Spinal cord (tissue), 10 donors: ENCODE data around the gene IDE. TPM values are rescaled to one million over a fixed set of nuclear protein-coding genes. Genes with fewer than 3 reads are reported as not detected.
A peak's percentile ranks its signal among the peaks of the same experiment; 100 is the strongest.
"Not testable (repeated sequence)": the region's sequence is repeated elsewhere in the genome, so short reads cannot be mapped to it uniquely, and the experiment has no call there.

Experiments used
- DNase-seq, 6 donors: peaks; one replicate each; pipeline versions ENCODE4 v3.0.0 to v3.0.0-alpha.2; 2013 to 2015; ENCODE audit warnings: low spot score in 6 of 6, low read depth in 4 of 6
- H3K27ac ChIP-seq: one replicate; pipeline ENCODE4 v1.5.1; 2013; ENCODE audit warnings: low read depth, low read length, control low read depth
- H3K27me3 ChIP-seq: one replicate; pipeline ENCODE4 v1.6.1; 2013; ENCODE audit warnings: low read length; ENCODE audit not compliant: control insufficient read depth, insufficient read depth
- H3K36me3 ChIP-seq: one replicate; pipeline ENCODE4 v1.6.1; 2013; ENCODE audit warnings: low read length; ENCODE audit not compliant: control insufficient read depth, insufficient read depth
- H3K4me1 ChIP-seq: one replicate; pipeline ENCODE4 v1.6.1; 2013; ENCODE audit warnings: low read length; ENCODE audit not compliant: control insufficient read depth, insufficient read depth
- H3K4me3 ChIP-seq: one replicate; pipeline ENCODE4 v1.5.1; 2013; ENCODE audit warnings: low read depth, low read length, control low read depth
- H3K9me3 ChIP-seq: one replicate; pipeline ENCODE4 v1.6.1; 2013; ENCODE audit warnings: low read length; ENCODE audit not compliant: control insufficient read depth, insufficient read depth
- WGBS: methylation state at CpG from one replicate; pipeline ENCODE4 v1.1.5; 2013; ENCODE audit warnings: missing lambda C conversion rate; ENCODE audit not compliant: insufficient coverage; 5-methylcytosine and 5-hydroxymethylcytosine counted together
- polyA plus RNA-seq, 2 donors: library from polyadenylated mRNA; unstranded; fragments of 120-200 nt; gene quantifications; one replicate each; pipeline ENCODE4 v1.2.1, GENCODE V29; 2013; ENCODE audit not compliant: insufficient read length in 2 of 2
- total RNA-seq, 2 donors: library from RNA; depleted of rRNA in 1 of 2; stranded (reverse); fragments of 120-200 nt in 1 of 2; fragments of >200 nt in 1 of 2; gene quantifications; one replicate each; pipeline versions ENCODE4 v1.2.3 to v1.2.4, GENCODE V29; 2013 to 2014
- donor health status: healthy.

The IDE gene
- total and polyA plus RNA-seq, 4 donors: 16.0 to 30.1 (median 21.3) TPM

- Histone ChIP-seq H3K4me1 (peaks cover 10% of the 10 kb centered on the region), H3K27ac (peak overlapping the region; percentile 98)
- under 1% methylated on average over 35 of the region's 38 CpGs for WGBS
Measured at GRCh38 chr10:92591550-92592022, 17.7 kb upstream of the IDE start.

GRCh38 chr10:92590623-92591549, 17.0 kb upstream of the IDE start:
- peak in 2 of 6 donors; percentile 55 for DNase-seq
- no peaks in the 10 kb centered on the region for H3K36me3 ChIP-seq
- H3K27ac ChIP-seq: peak overlapping the region; percentile 98
- H3K4me1 ChIP-seq: peaks cover 10% of the 10 kb centered on the region
- H3K9me3 ChIP-seq: no peaks in the 10 kb centered on the region
- peak overlapping the region; percentile 80 for H3K4me3 ChIP-seq
- H3K27me3 ChIP-seq: no peaks in the 10 kb centered on the region
- 30% methylated on average over 9 of the region's 19 CpGs for WGBS

More at GRCh38 chr10:92591550-92592022, 17.7 kb upstream of the IDE start:
- no peaks in the 10 kb centered on the region for H3K9me3 ChIP-seq
- peak overlapping the region; percentile 80 for H3K4me3 ChIP-seq
- H3K36me3 ChIP-seq: no peaks in the 10 kb centered on the region
- no peaks in the 10 kb centered on the region for H3K27me3 ChIP-seq
- peak in 5 of 6 donors; percentile 81 to 97 (median 86) for DNase-seq

GRCh38 chr10:92582347-92582746, 8.5 kb upstream of the IDE start:
- H3K4me1 ChIP-seq, H3K4me3 ChIP-seq, H3K27ac ChIP-seq, H3K9me3 ChIP-seq, H3K27me3 ChIP-seq, DNase-seq, H3K36me3 ChIP-seq: not testable (repeated sequence)
- 97% methylated on average over 3 of the region's 6 CpGs for WGBS

- Histone ChIP-seq H3K4me3 (no peak overlapping the region), H3K4me1 (peaks cover 10% of the 10 kb centered on the region), H3K9me3 (no peaks in the 10 kb centered on the region), H3K36me3 (no peaks in the 10 kb centered on the region), H3K27ac (no peak overlapping the region), H3K27me3 (no peaks in the 10 kb centered on the region)
- DNase-seq: no peak
Measured at GRCh38 chr10:92575961-92576360, 2.1 kb upstream of the IDE start.

- Histone ChIP-seq H3K27ac (peak overlapping the region; percentile 98), H3K4me3 (peak overlapping the region; percentile 93), H3K36me3 (peaks cover 1% of the 10 kb centered on the region), H3K9me3 (no peaks in the 10 kb centered on the region), H3K4me1 (peaks cover 10% of the 10 kb centered on the region), H3K27me3 (no peaks in the 10 kb centered on the region)
- 10% methylated on average over 18 of the region's 22 CpGs for WGBS
- peak in 1 of 6 donors; percentile 32 for DNase-seq
Measured at GRCh38 chr10:92574548-92575261, 812 bp upstream of the IDE start.

GRCh38 chr10:92573091-92573797, 649 bp downstream of the IDE start:
- peak overlapping the region; percentile 93 for H3K4me3 ChIP-seq
- H3K36me3 ChIP-seq: peaks cover 2% of the 10 kb centered on the region
- no peaks in the 10 kb centered on the region for H3K9me3 ChIP-seq
- H3K27me3 ChIP-seq: no peaks in the 10 kb centered on the region
- under 1% methylated on average over 56 of the region's 56 CpGs for WGBS
- DNase-seq: peak in 3 of 6 donors; percentile 12 to 54 (median 53)
- H3K27ac ChIP-seq: peak overlapping the region; percentile 98
- H3K4me1 ChIP-seq: peaks cover 10% of the 10 kb centered on the region

- H3K36me3 ChIP-seq: peaks cover 2% of the 10 kb centered on the region
- WGBS: 48% methylated on average over 8 of the region's 8 CpGs
- DNase-seq: no peak
- no peaks in the 10 kb centered on the region for H3K9me3 ChIP-seq
- peak overlapping the region; percentile 93 for H3K4me3 ChIP-seq
- no peak overlapping the region for H3K27ac ChIP-seq
- H3K4me1 ChIP-seq: peaks cover 10% of the 10 kb centered on the region
- no peaks in the 10 kb centered on the region for H3K27me3 ChIP-seq
Measured at GRCh38 chr10:92572362-92573090, 1.4 kb downstream of the IDE start.

- whole genome bisulfite sequencing: 100% methylated on average over 1 of the region's 2 CpGs
- Histone ChIP-seq H3K27me3 (no peaks in the 10 kb centered on the region), H3K27ac (no peak overlapping the region), H3K9me3 (no peaks in the 10 kb centered on the region), H3K4me1 (peaks cover 10% of the 10 kb centered on the region), H3K36me3 (peaks cover 2% of the 10 kb centered on the region), H3K4me3 (no peak overlapping the region)
- no peak for DNase-seq
Measured at GRCh38 chr10:92571649-92572048, 2.2 kb downstream of the IDE start.

GRCh38 chr10:92569663-92570062, 4.2 kb downstream of the IDE start:
- peaks cover 10% of the 10 kb centered on the region for H3K4me1 ChIP-seq
- not testable (repeated sequence) for H3K9me3 ChIP-seq, H3K36me3 ChIP-seq, DNase-seq, H3K4me3 ChIP-seq, H3K27ac ChIP-seq, H3K27me3 ChIP-seq
- WGBS: 100% methylated on average over 4 of the region's 5 CpGs
